AG08395 (cell line): ENCODE results near the gene DHX9.
A peak's percentile ranks its signal among the peaks of the same experiment; 100 is the strongest.

Experiments
- DNase-seq: peaks from one replicate; pipeline ENCODE4 v3.0.0; 2012; ENCODE audit warnings: mixed read lengths, low spot score

Gene DHX9

GRCh38 chr1:182841368-182841988 is 2.3 kb downstream of the DHX9 start:
- peak; percentile 2 for DNase-seq

- DNase-seq: no peak
Observed at GRCh38 chr1:182842265-182842664, 3.1 kb downstream of the DHX9 start.

GRCh38 chr1:182845379-182845778 is 6.2 kb downstream of the DHX9 start:
- no peak for DNase-seq

- no peak for DNase-seq
Observed at GRCh38 chr1:182845894-182846293, 6.7 kb downstream of the DHX9 start.

- DNase-seq: no peak
Observed at GRCh38 chr1:182847105-182847504, 8.0 kb downstream of the DHX9 start.

GRCh38 chr1:182848736-182849135 is 9.6 kb downstream of the DHX9 start:
- no peak for DNase-seq

- DNase-seq: no peak
Observed at GRCh38 chr1:182850319-182850718, 11.2 kb downstream of the DHX9 start.

- DNase-seq: no peak
Observed at GRCh38 chr1:182851825-182852224, 12.7 kb downstream of the DHX9 start.

GRCh38 chr1:182855911-182856310 is 16.8 kb downstream of the DHX9 start:
- no peak for DNase-seq

- DNase-seq: no peak
Observed at GRCh38 chr1:182857212-182857611, 18.1 kb downstream of the DHX9 start.

- no peak for DNase-seq
Observed at GRCh38 chr1:182860658-182861057, 21.5 kb downstream of the DHX9 start.

GRCh38 chr1:182861994-182862393 is 22.8 kb downstream of the DHX9 start:
- DNase-seq: no peak

GRCh38 chr1:182862827-182863226 is 23.7 kb downstream of the DHX9 start:
- no peak for DNase-seq

- DNase-seq: no peak
Observed at GRCh38 chr1:182863940-182864339, 24.8 kb downstream of the DHX9 start.

- no peak for DNase-seq
Observed at GRCh38 chr1:182867861-182868260, 28.7 kb downstream of the DHX9 start.

GRCh38 chr1:182869241-182869666 is 30.1 kb downstream of the DHX9 start:
- DNase-seq: no peak

- DNase-seq: no peak
Observed at GRCh38 chr1:182872881-182873280, 33.7 kb downstream of the DHX9 start.

- no peak for DNase-seq
Observed at GRCh38 chr1:182875889-182876288, 36.7 kb downstream of the DHX9 start.

- DNase-seq: no peak
Observed at GRCh38 chr1:182877331-182877730, 38.2 kb downstream of the DHX9 start.

- DNase-seq: no peak
Observed at GRCh38 chr1:182877842-182878241, 38.7 kb downstream of the DHX9 start.

GRCh38 chr1:182884872-182885271 is 45.7 kb downstream of the DHX9 start:
- no peak for DNase-seq

GRCh38 chr1:182885591-182885990 is 46.4 kb downstream of the DHX9 start:
- DNase-seq: no peak

- no peak for DNase-seq
Observed at GRCh38 chr1:182886985-182887384, 47.8 kb downstream of the DHX9 start.

GRCh38 chr1:182888736-182889531 is 49.8 kb downstream of the DHX9 start:
- no peak for DNase-seq
